Smooth muscle cell (in vitro differentiated cells): Measurements from ENCODE around the gene AIFM3. TPM values are rescaled to one million over a fixed set of nuclear protein-coding genes. Genes with fewer than 3 reads are reported as not detected.

Experiments used
- DNase-seq: peaks from one replicate; lab custom pipeline; 2025; ENCODE audit not compliant: unreplicated experiment; lab: John Stamatoyannopoulos, UW
- H2AFZ ChIP-seq: fragments of 200-600 bp; sonication (generic); 2 replicates; pipeline ENCODE4 v1.6.0; 2016; ENCODE audit warnings: antibody characterized with exemption, low read depth, mild to moderate bottlenecking
- H3F3A ChIP-seq: fragments of 200-600 bp; sonication (generic); 2 replicates; pipeline ENCODE4 v1.6.0; 2017; ENCODE audit warnings: antibody characterized with exemption, low read depth
- H3K27ac ChIP-seq: fragments of 200-600 bp; sonication (generic); 2 replicates; pipeline ENCODE4 v1.5.1; 2016; ENCODE audit warnings: low read depth, mild to moderate bottlenecking
- H3K27me3 ChIP-seq: fragments of 200-600 bp; sonication (generic); 2 replicates; pipeline ENCODE4 v1.6.1; 2016; ENCODE audit warnings: low read depth, mild to moderate bottlenecking
- H3K36me3 ChIP-seq: fragments of 200-600 bp; sonication (generic); 2 replicates; pipeline ENCODE4 v1.5.1; 2016; ENCODE audit warnings: low read depth
- H3K4me1 ChIP-seq: fragments of 200-600 bp; sonication (generic); 2 replicates; pipeline ENCODE4 v1.5.1; 2016; ENCODE audit warnings: low read depth
- H3K4me2 ChIP-seq: fragments of 200-600 bp; sonication (generic); 2 replicates; pipeline ENCODE4 v1.6.0; 2016; ENCODE audit warnings: mild to moderate bottlenecking
- H3K4me3 ChIP-seq: fragments of 200-600 bp; sonication (generic); 2 replicates; pipeline ENCODE4 v1.5.1; 2016; ENCODE audit warnings: mild to moderate bottlenecking
- H3K79me2 ChIP-seq: fragments of 200-600 bp; sonication (generic); 2 replicates; pipeline ENCODE4 v1.6.0; 2016; ENCODE audit warnings: low read depth, mild to moderate bottlenecking
- H3K9ac ChIP-seq: fragments of 200-600 bp; sonication (generic); 2 replicates; pipeline ENCODE4 v1.6.0; 2016; ENCODE audit warnings: low read depth
- H3K9me3 ChIP-seq: fragments of 200-600 bp; sonication (generic); replicated peaks from 2 replicates; pipeline ENCODE4 v1.5.1; 2016; ENCODE audit warnings: low read depth
- H4K20me1 ChIP-seq: fragments of 200-600 bp; sonication (generic); 2 replicates; pipeline ENCODE4 v1.6.0; 2016; ENCODE audit warnings: low read depth
- WGBS: methylation state at CpG from one replicate; pipeline ENCODE4 v1.1.7; 2016; ENCODE audit warnings: low lambda C conversion rate; 5-methylcytosine and 5-hydroxymethylcytosine counted together
- polyA plus RNA-seq: library from polyadenylated mRNA; unstranded; fragments of >200 nt; fragmentation: Nextera tagmentation; extraction: Ambion mirVana; gene quantifications from 2 replicates; pipeline ENCODE4 v1.2.1, GENCODE V29; 2016
- total RNA-seq: library from RNA; depleted of rRNA; stranded (reverse); fragments of >200 nt; gene quantifications from 2 replicates; pipeline ENCODE4 v1.2.3, GENCODE V29; 2014
- TF ChIP-seq, protein P1 (sequence below): fragments of 200-600 bp; sonication (generic); IDR thresholded peaks from 2 replicates; pipeline ENCODE4 v1.5.1; 2017; ENCODE audit warnings: borderline replicate concordance, mild to moderate bottlenecking, antibody characterized with exemption; ENCODE audit not compliant: insufficient read depth, poor library complexity, severe bottlenecking

AIFM3 gene, protein sequence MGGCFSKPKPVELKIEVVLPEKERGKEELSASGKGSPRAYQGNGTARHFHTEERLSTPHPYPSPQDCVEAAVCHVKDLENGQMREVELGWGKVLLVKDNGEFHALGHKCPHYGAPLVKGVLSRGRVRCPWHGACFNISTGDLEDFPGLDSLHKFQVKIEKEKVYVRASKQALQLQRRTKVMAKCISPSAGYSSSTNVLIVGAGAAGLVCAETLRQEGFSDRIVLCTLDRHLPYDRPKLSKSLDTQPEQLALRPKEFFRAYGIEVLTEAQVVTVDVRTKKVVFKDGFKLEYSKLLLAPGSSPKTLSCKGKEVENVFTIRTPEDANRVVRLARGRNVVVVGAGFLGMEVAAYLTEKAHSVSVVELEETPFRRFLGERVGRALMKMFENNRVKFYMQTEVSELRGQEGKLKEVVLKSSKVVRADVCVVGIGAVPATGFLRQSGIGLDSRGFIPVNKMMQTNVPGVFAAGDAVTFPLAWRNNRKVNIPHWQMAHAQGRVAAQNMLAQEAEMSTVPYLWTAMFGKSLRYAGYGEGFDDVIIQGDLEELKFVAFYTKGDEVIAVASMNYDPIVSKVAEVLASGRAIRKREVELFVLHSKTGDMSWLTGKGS
- total RNA-seq (0.85 and 0.94 TPM in 2 replicates), polyA plus RNA-seq (0.13 TPM in 1 of 2 replicates, not detected in the other)

DNA sequence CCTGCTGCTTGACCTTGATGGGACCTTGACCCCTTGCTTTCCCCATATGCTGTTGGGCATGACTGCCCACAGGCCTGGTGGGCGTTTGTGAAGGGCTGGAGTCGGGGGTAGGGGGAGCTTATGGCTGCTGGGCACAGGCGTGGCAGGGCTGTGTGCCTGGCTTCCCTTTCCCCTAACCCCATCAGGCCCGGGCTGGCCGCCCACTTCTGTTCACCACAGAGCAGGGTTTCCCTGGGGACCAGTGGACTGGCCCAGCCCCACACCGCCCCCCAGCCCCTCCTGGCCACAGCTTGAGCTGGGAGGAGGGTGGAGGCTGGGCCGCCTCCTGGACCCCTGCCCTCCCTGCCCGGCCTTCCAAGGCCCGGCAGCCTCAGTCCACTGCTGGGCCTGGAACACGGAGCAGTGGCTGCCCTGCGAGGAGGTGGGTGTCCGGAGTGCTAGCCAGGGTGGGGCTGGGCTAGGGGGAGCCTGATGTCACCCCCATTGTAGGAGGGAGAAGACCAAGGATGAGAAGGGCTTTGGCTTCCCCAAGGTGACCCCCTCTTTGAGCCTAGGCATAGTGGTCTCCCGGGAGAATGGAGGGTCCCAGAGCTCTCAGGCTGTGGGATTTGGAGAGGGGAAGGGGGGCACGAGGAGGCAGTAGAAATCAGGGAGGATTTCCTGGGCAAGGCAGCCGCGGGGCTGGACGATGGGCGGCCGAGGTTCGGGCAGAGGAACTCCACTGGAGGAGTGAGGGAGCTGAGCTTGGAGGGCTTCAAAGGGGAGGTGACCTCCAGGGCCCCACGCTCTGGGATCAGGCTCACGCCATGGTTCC, at the start of gene AIFM3:
TSS of gene AIFM3 (plus strand) at position 373 of the 814 bp plus-strand sequence. CDS start 690 bp downstream, outside the sequence.
- Histone ChIP-seq H3K9ac (no peak within 1 kb of the TSS), H3K4me3 (no peak within 1 kb of the TSS), H3F3A (no peaks in the 10 kb centered on the region), H3K4me1 (peaks cover 22% of the 10 kb centered on the region), H3K36me3 (no peaks in the 10 kb centered on the region), H4K20me1 (no peaks in the 10 kb centered on the region), H2AFZ (no peak within 1 kb of the TSS), H3K4me2 (no peak within 1 kb of the TSS), H3K9me3 (no peaks in the 10 kb centered on the region), H3K79me2 (no peaks in the 10 kb centered on the region), H3K27ac (no peak within 1 kb of the TSS), H3K27me3 (peaks cover 28% of the 10 kb centered on the region)
- DNase-seq: no peak
- TF ChIP-seq, protein P1, sequence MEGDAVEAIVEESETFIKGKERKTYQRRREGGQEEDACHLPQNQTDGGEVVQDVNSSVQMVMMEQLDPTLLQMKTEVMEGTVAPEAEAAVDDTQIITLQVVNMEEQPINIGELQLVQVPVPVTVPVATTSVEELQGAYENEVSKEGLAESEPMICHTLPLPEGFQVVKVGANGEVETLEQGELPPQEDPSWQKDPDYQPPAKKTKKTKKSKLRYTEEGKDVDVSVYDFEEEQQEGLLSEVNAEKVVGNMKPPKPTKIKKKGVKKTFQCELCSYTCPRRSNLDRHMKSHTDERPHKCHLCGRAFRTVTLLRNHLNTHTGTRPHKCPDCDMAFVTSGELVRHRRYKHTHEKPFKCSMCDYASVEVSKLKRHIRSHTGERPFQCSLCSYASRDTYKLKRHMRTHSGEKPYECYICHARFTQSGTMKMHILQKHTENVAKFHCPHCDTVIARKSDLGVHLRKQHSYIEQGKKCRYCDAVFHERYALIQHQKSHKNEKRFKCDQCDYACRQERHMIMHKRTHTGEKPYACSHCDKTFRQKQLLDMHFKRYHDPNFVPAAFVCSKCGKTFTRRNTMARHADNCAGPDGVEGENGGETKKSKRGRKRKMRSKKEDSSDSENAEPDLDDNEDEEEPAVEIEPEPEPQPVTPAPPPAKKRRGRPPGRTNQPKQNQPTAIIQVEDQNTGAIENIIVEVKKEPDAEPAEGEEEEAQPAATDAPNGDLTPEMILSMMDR: no peak
- 83% methylated on average over 18 of the region's 22 CpGs for WGBS

DNA sequence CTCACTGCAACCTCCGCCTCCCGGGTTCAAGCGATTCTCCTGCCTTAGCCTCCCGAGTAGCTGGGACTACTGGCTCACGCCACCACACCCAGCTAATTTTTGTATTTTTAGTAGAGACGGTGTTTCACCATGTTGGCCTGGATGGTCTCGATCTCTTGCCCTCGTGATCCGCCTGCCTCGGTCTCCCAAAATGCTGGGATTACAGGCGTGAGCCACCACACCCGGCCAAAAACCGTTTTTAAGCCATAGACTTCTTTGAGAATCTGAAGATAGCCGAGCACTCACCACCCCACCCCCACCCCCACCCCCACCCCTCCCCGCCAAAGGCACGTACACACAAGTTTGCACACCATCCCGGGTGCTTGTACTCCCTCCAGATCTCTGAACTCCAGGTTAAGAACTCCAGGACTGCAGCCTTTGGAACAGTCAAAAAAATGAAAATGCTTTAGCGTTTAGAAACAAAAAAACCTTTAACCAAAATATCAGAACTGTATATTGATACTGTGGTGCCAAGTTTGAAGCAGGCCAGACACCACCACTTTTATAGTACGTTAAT, 48.3 kb upstream of the AIFM3 start:
- H3K27me3 ChIP-seq: no peaks in the 10 kb centered on the region
- DNase-seq: no peak
- peak overlapping the region; percentile 96 for H3K4me2 ChIP-seq
- WGBS: 1% methylated on average over 19 of the region's 19 CpGs
- peaks cover 17% of the 10 kb centered on the region for H3K4me1 ChIP-seq
- TF ChIP-seq, protein P1: no peak
- H3K9me3 ChIP-seq: no peaks in the 10 kb centered on the region
- H3K4me3 ChIP-seq: peak overlapping the region; percentile 78
- peak overlapping the region; percentile 94 for H3K9ac ChIP-seq
- no peaks in the 10 kb centered on the region for H3K36me3 ChIP-seq
- H3K27ac ChIP-seq: peak overlapping the region; percentile 90
- peaks cover 65% of the 10 kb centered on the region for H3K79me2 ChIP-seq
- H3F3A ChIP-seq: no peaks in the 10 kb centered on the region
- no peak overlapping the region for H2AFZ ChIP-seq
- H4K20me1 ChIP-seq: peaks cover 59% of the 10 kb centered on the region

DNA sequence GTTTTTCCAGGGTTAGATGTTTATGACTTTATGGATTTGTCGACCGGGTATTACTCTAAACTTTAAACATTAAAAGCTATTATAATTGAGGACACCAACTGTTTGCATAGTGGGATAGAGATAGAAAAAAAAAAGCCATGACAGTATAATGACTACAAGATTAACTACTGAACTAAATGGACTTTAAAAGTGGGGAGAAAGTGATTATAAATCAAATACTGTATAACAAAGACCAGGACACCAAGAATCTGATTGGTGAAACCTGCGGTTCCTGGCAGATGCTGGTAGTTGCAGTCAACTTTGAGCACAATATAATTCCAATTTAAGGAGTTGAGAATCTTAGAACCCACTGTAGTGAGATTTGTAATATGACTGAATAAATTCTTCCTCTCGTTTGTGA, 47.3 kb upstream of the AIFM3 start:
- H3K4me1 ChIP-seq: peaks cover 17% of the 10 kb centered on the region
- no peaks in the 10 kb centered on the region for H3K36me3 ChIP-seq
- H3K4me2 ChIP-seq: peak overlapping the region; percentile 96
- DNase-seq: no peak
- H3K27me3 ChIP-seq: no peaks in the 10 kb centered on the region
- TF ChIP-seq, protein P1: no peak
- H3K79me2 ChIP-seq: peaks cover 75% of the 10 kb centered on the region
- no peaks in the 10 kb centered on the region for H3K9me3 ChIP-seq
- H3K9ac ChIP-seq: peak overlapping the region; percentile 94
- H4K20me1 ChIP-seq: peaks cover 69% of the 10 kb centered on the region
- no peak overlapping the region for H2AFZ ChIP-seq
- no peaks in the 10 kb centered on the region for H3F3A ChIP-seq
- peak overlapping the region; percentile 78 for H3K4me3 ChIP-seq
- peak overlapping the region; percentile 10 for H3K27ac ChIP-seq
- 17% methylated on average over 4 of the region's 4 CpGs for WGBS
